ENCODE data around the gene C1orf56.

C1orf56 gene

DNA sequence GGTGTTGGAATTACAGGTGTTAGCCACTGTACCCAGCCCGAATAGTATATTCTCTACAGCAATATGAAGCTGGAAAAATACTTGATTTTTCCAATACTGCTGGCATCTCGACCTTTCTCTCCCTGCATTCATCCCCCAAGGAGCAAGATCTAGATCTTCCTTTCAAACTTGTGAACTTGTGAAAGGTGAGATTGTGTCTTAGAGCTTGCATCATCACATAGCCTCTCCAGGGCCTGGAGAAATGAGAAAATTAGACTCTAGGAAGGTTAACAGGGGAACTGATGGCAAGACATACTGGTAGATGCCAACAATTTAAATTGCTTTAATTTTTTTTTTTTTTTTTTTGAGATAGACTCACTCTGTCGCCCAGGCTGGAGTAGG is 37.2 kb upstream of the C1orf56 start:
- Histone ChIP-seq H3F3A (ENCODE audit: insufficient read depth) (peaks cover 8% of the 10 kb centered on the region; the same call in 1 of the 2 replicates), H2AFZ (ENCODE audit: low read depth, low read length, severe bottlenecking) (no peak overlapping the region), H3K4me3 (ENCODE audit: insufficient read depth, low read length, poor library complexity, severe bottlenecking) (no peak overlapping the region), H3K79me2 (ENCODE audit: insufficient read depth, low read length) (peaks cover 12% of the 10 kb centered on the region; the same call in 1 of the 2 replicates), H3K4me2 (ENCODE audit: low read depth, low read length, poor library complexity, severe bottlenecking) (no peak overlapping the region), H3K27ac (ENCODE audit: low read depth, low read length) (no peak overlapping the region), H3K9me2 (replicated peaks; ENCODE audit: insufficient read depth, low read length) (no peaks in the 10 kb centered on the region), H3K27me3 (ENCODE audit: low read length) (no peaks in the 10 kb centered on the region), H3K9ac (ENCODE audit: low read length) (no peak overlapping the region), H3K9me3 (ENCODE audit: insufficient read depth, low read length) (no peaks in the 10 kb centered on the region), H4K20me1 (ENCODE audit: low read depth, low read length) (no peaks in the 10 kb centered on the region), H3K36me3 (ENCODE audit: low read length) (no peaks in the 10 kb centered on the region)
- no peak for TF ChIP-seq EZH2phosphoT487 (conservative IDR thresholded peaks at IDR 0.05; ENCODE audit: low read length)
- TF ChIP-seq, protein P1, sequence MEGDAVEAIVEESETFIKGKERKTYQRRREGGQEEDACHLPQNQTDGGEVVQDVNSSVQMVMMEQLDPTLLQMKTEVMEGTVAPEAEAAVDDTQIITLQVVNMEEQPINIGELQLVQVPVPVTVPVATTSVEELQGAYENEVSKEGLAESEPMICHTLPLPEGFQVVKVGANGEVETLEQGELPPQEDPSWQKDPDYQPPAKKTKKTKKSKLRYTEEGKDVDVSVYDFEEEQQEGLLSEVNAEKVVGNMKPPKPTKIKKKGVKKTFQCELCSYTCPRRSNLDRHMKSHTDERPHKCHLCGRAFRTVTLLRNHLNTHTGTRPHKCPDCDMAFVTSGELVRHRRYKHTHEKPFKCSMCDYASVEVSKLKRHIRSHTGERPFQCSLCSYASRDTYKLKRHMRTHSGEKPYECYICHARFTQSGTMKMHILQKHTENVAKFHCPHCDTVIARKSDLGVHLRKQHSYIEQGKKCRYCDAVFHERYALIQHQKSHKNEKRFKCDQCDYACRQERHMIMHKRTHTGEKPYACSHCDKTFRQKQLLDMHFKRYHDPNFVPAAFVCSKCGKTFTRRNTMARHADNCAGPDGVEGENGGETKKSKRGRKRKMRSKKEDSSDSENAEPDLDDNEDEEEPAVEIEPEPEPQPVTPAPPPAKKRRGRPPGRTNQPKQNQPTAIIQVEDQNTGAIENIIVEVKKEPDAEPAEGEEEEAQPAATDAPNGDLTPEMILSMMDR (IDR thresholded peaks at IDR 0.05; ENCODE audit: insufficient read depth, low read length, poor library complexity, severe bottlenecking) = no peak

- Histone ChIP-seq H3K79me2 (ENCODE audit: insufficient read depth, low read length) (peaks cover 12% of the 10 kb centered on the region; the same call in 1 of the 2 replicates), H3K27ac (ENCODE audit: low read depth, low read length) (no peak overlapping the region), H3K9me2 (replicated peaks; ENCODE audit: insufficient read depth, low read length) (no peaks in the 10 kb centered on the region), H3K27me3 (ENCODE audit: low read length) (no peaks in the 10 kb centered on the region), H3K4me3 (ENCODE audit: insufficient read depth, low read length, poor library complexity, severe bottlenecking) (no peak overlapping the region), H3K4me2 (ENCODE audit: low read depth, low read length, poor library complexity, severe bottlenecking) (no peak overlapping the region), H3K9ac (ENCODE audit: low read length) (no peak overlapping the region), H3K9me3 (ENCODE audit: insufficient read depth, low read length) (no peaks in the 10 kb centered on the region), H3K36me3 (ENCODE audit: low read length) (no peaks in the 10 kb centered on the region), H2AFZ (ENCODE audit: low read depth, low read length, severe bottlenecking) (no peak overlapping the region), H4K20me1 (ENCODE audit: low read depth, low read length) (no peaks in the 10 kb centered on the region), H3F3A (ENCODE audit: insufficient read depth) (peaks cover 8% of the 10 kb centered on the region; the same call in 1 of the 2 replicates)
- TF ChIP-seq EZH2phosphoT487 (conservative IDR thresholded peaks at IDR 0.05; ENCODE audit: low read length) = no peak
- TF ChIP-seq, protein P1 (IDR thresholded peaks at IDR 0.05; ENCODE audit: insufficient read depth, low read length, poor library complexity, severe bottlenecking) = no peak
Observed at GRCh38 chr1:151011154-151011850, 36.2 kb upstream of the C1orf56 start.

DNA sequence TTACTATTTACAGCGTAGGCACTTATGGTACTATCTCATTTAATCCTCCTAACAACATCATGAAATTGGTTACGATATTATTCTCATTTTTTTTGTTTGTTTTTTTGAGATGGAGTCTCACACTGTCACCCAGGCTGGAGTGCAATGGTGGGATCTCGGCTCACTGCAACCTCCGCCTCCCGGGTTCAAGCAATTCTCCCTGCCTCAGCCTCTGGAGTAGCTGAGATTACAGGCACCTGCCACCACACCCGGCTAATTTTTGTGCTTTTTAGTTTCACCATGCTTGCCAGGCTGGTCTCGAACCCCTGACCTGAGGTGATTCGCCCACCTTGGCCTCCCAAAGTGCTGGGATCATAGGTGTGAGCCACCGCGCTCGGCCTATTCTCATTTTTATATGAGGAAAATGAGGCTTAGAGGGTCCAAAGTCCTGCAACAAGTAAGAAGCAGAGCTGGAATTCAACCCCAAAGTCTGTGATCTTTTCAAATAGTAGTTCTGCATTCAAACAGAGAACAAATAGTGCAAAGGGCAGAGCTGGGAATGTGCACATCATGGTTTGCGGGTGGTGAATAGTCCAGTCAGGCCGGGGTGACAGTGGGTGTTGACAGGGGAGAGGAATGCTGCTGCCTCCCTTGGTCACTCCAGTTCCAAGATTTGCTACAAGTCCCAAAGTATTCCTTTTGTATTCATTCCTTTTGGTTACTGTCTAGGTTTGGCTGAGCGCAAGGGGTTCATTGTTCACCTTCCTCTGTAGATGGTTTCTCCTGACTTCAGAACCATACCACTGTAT is 34.7 kb upstream of the C1orf56 start:
- Histone ChIP-seq H3K9me2 (replicated peaks; ENCODE audit: insufficient read depth, low read length) (no peaks in the 10 kb centered on the region), H3K4me3 (ENCODE audit: insufficient read depth, low read length, poor library complexity, severe bottlenecking) (no peak overlapping the region), H3K79me2 (ENCODE audit: insufficient read depth, low read length) (peaks cover 12% of the 10 kb centered on the region; the same call in 1 of the 2 replicates), H3K9ac (ENCODE audit: low read length) (no peak overlapping the region), H3K4me2 (ENCODE audit: low read depth, low read length, poor library complexity, severe bottlenecking) (no peak overlapping the region), H3K27ac (ENCODE audit: low read depth, low read length) (no peak overlapping the region), H4K20me1 (ENCODE audit: low read depth, low read length) (no peaks in the 10 kb centered on the region), H3K36me3 (ENCODE audit: low read length) (no peaks in the 10 kb centered on the region), H2AFZ (ENCODE audit: low read depth, low read length, severe bottlenecking) (no peak overlapping the region), H3K9me3 (ENCODE audit: insufficient read depth, low read length) (no peaks in the 10 kb centered on the region), H3K27me3 (ENCODE audit: low read length) (no peaks in the 10 kb centered on the region), H3F3A (ENCODE audit: insufficient read depth) (peaks cover 2% of the 10 kb centered on the region; the same call in 1 of the 2 replicates)
- no peak for TF ChIP-seq EZH2phosphoT487 (conservative IDR thresholded peaks at IDR 0.05; ENCODE audit: low read length)
- TF ChIP-seq, protein P1 (IDR thresholded peaks at IDR 0.05; ENCODE audit: insufficient read depth, low read length, poor library complexity, severe bottlenecking) = no peak

Data from SU-DHL-6 (cell line).